Loucy (cell line): Measurements from ENCODE around the gene NR1H2.
"Not testable (repeated sequence)": the region's sequence is repeated elsewhere in the genome, so short reads cannot be mapped to it uniquely, and the experiment has no call there.

Experiments
- CTCF ChIP-seq: fragments of 200-600 bp; sonication (generic); conservative IDR thresholded peaks from 2 replicates; pipeline ENCODE4 v1.5.1; 2014; ENCODE audit warnings: mild to moderate bottlenecking, antibody characterized with exemption, low read length
- EZH2phosphoT487 ChIP-seq: fragments of 200-600 bp; IDR thresholded peaks from 2 replicates; pipeline ENCODE4 v1.6.1; 2018; ENCODE audit warnings: antibody characterized with exemption, mild to moderate bottlenecking, moderate library complexity, borderline replicate concordance

GRCh38 chr19:50337031-50337430, 39.2 kb upstream of the NR1H2 start:
- TF ChIP-seq CTCF, EZH2phosphoT487: not testable (repeated sequence)
